ENCODE results near the gene KIAA1549. TPM values are rescaled to one million over a fixed set of nuclear protein-coding genes. Genes with fewer than 3 reads are reported as not detected.

Gene KIAA1549
- total RNA-seq, 2 experiments from 2014 or later, result 0.46 to 0.53 TPM

DNA sequence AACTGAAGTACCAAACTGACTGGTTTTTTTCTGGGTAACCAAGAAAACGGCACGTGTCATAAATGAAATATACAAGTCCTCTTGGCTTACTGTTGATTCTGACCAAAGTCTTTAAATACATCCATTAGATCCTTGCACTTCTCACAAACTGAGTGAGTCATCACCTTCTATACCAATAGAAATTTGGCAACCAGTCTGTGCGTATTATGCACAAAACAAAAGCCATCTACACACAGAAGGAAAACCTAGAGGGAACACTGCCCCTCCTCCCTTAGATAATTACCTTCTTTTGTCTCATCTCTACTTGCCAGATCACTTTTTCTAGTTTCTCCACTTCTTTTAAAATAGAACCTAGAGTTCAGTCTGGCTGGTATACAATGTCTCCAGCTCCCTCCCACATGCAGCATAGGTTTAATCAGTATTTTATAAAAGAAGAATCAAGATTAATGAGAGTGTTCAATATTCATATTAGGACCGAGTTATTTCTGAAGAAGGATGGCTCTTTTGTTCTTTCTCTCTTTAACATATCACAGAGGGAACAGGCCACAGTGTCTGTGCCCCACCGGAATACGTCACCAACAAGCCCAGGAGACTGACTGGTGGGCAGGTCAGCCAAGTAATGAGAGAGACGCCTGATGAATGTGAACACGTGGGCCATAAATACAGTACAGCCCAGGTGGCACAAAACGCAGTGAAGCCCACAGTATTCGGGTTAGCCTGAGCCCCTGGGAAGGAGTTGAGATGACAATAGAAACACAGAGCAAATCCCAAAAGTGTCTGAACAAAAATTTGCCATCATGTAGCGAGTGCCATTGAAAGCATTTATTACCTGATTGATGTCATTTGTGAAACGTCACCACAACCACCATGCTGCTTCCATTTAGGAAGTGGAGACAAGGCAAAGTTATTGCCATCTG, 91.3 kb downstream of the KIAA1549 start:
- ChIA-PET CTCF (interaction anchor here (0.9 kb wide), 1 partner anchor 18 kb away, joined by 3 read pairs; no protein-coding TSS in a partner anchor), POLR2A (no interaction called here)
- no peaks in the 10 kb centered on the region for H3K9me3 Mint-ChIP-seq (ENCODE audit: low read depth)
- H3K36me3 Mint-ChIP-seq (ENCODE audit: low read depth), result no peaks in the 10 kb centered on the region
- DNase-seq (no peak), ATAC-seq (no peak)
- no peak overlapping the region for H3K4me3 Mint-ChIP-seq
- H3K4me1 Mint-ChIP-seq, result peaks cover 5% of the 10 kb centered on the region
- intact Hi-C loops (cut with DNase I, micrococcal nuclease), result loop anchor here in 1 of 2 experiments (5.0 to 10.0 kb wide), 3 partner anchors 92 to 185 kb away; partner anchors contain the start of gene KIAA1549
- peaks cover 2% of the 10 kb centered on the region for H3K27me3 Mint-ChIP-seq
- H3K27ac Mint-ChIP-seq, result peak overlapping the region; percentile 29

DNA sequence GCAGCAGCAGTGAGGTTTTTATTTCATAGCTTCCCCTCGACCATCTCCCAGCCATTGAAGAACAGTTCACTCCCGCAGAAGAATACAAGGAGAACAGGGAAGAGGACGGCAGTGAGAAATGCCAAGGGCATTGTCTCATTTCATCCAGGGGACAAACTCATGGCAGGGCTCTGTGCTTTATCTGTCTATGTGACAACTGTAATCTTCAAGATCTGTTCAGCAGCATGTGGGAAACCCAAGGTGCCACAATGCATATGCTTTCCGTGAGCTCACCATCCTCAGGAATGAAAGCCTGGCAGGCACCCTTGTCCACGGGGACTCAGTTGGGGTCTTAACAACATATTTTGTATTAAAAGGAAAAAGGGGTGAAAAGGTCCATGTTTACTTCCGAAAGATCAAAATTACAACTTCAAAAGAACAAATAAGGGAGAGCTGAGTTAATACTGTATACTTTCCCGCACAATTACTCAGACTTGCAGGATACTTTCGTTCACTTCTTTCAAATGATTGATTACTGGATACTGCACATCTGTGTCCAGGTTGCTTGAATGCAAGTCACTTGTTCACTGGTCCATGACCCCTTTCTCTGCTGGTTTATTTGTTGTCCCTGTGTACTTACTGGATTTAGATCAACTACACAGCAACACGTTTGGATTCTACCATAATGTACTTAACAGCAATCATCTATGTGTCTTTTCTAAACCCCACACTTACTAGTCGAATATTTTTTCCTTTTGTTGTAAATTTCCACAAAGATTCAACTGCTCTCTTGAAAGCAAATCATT, 93.1 kb downstream of the KIAA1549 start:
- H3K9me3 Mint-ChIP-seq (ENCODE audit: low read depth), result no peaks in the 10 kb centered on the region
- ChIA-PET POLR2A (no interaction called here), CTCF (interaction anchor here (0.6 to 3.5 kb wide), 6 partner anchors 9 to 197 kb away, joined by 3 to 16 read pairs (median 4); no protein-coding TSS in a partner anchor)
- no peaks in the 10 kb centered on the region for H3K36me3 Mint-ChIP-seq (ENCODE audit: low read depth)
- H3K4me1 Mint-ChIP-seq, result peaks cover 5% of the 10 kb centered on the region
- H3K27ac Mint-ChIP-seq, result no peak overlapping the region
- no peaks in the 10 kb centered on the region for H3K27me3 Mint-ChIP-seq
- intact Hi-C loops (cut with DNase I, micrococcal nuclease), result loop anchor here in 1 of 2 experiments (5.0 to 10.0 kb wide), 3 partner anchors 94 to 187 kb away; partner anchors contain the start of gene KIAA1549
- no peak for DNase-seq
- H3K4me3 Mint-ChIP-seq, result no peak overlapping the region
- no peak for ATAC-seq

DNA sequence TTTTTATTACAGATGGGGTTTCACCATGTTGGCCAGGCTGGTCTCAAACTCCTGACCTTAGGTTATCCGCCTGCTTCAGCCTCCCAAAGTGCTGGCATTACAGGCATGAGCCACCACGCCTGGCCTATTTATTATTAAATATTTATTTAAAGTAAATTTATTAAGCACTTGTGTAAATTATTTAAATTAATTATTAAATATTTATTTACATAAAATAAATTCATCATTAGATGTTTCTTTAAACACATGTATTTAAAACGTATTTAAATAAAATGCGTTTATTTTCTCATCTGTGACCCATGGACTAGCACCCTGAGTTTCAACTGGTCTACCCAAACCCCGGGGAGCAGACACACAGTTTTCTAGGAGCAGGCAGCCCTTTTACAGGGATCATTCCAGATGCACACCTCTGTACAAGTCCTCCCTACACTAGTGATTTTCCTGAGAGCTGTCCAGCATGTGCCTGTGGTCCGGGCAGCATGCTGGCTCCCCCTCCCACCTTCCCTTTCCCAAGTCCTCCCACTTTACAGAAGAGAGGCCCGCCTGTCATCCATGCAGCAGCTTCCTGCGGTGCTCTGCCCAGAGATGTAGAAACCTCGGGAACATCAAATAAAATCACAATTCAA, 94.0 kb downstream of the KIAA1549 start:
- DNase-seq (no peak), ATAC-seq (no peak)
- Mint-ChIP-seq H3K36me3 (ENCODE audit: low read depth) (no peaks in the 10 kb centered on the region), H3K27me3 (no peaks in the 10 kb centered on the region), H3K9me3 (ENCODE audit: low read depth) (no peaks in the 10 kb centered on the region), H3K4me3 (no peak overlapping the region), H3K4me1 (peaks cover 11% of the 10 kb centered on the region), H3K27ac (peak overlapping the region; percentile 29)
- intact Hi-C loops (cut with DNase I, micrococcal nuclease), result loop anchor here in 1 of 2 experiments (5.0 to 10.0 kb wide), 3 partner anchors 95 to 188 kb away; partner anchors contain the start of gene KIAA1549
- ChIA-PET CTCF (interaction anchor here (0.6 to 3.5 kb wide), 35 partner anchors 9 to 246 kb away, joined by 3 to 32 read pairs (median 4); partner anchors contain the start of gene KIAA1549), POLR2A (interaction anchor here (0.6 to 1.1 kb wide), 2 partner anchors 16 to 31 kb away, joined by 3 to 5 read pairs; no protein-coding TSS in a partner anchor)

DNA sequence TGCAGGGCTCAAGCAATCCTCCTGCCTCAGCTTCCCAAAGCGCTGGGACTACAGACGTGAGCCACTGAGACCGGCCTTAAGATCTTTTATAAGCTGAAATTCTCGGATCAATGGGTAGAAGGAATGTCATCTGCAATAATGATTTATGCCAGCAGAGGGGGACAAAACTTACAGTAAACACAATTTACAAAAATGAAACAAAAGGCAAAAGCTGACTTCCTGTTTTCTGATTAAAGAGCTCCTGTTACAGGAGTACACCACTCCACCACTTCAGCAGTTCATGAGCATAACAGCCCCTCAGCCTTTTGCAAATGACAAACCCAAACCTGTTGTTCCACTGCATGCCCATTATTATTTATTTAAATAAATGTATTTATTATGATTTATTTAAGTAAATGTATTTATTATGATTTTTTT, 94.7 kb downstream of the KIAA1549 start:
- ChIA-PET CTCF (interaction anchor here (0.5 to 3.5 kb wide), 37 partner anchors 9 to 412 kb away, joined by 3 to 32 read pairs (median 4); partner anchors contain the start of gene KIAA1549), POLR2A (interaction anchor here (0.6 to 1.1 kb wide), 3 partner anchors 17 to 94 kb away, joined by 3 to 5 read pairs (median 3); no protein-coding TSS in a partner anchor)
- intact Hi-C loops (cut with DNase I, micrococcal nuclease), result loop anchor here (1.0 to 10.0 kb wide), 5 partner anchors 95 to 189 kb away; partner anchors contain the start of gene KIAA1549 (in 2 of the 2)
- DNase-seq, result peak; percentile 43
- H3K4me3 Mint-ChIP-seq, result no peak overlapping the region
- no peaks in the 10 kb centered on the region for H3K27me3 Mint-ChIP-seq
- peak overlapping the region; percentile 64 for H3K27ac Mint-ChIP-seq
- H3K9me3 Mint-ChIP-seq (ENCODE audit: low read depth), result no peaks in the 10 kb centered on the region
- H3K36me3 Mint-ChIP-seq (ENCODE audit: low read depth), result no peaks in the 10 kb centered on the region
- peaks cover 18% of the 10 kb centered on the region for H3K4me1 Mint-ChIP-seq
- peak; percentile 70 for ATAC-seq

DNA sequence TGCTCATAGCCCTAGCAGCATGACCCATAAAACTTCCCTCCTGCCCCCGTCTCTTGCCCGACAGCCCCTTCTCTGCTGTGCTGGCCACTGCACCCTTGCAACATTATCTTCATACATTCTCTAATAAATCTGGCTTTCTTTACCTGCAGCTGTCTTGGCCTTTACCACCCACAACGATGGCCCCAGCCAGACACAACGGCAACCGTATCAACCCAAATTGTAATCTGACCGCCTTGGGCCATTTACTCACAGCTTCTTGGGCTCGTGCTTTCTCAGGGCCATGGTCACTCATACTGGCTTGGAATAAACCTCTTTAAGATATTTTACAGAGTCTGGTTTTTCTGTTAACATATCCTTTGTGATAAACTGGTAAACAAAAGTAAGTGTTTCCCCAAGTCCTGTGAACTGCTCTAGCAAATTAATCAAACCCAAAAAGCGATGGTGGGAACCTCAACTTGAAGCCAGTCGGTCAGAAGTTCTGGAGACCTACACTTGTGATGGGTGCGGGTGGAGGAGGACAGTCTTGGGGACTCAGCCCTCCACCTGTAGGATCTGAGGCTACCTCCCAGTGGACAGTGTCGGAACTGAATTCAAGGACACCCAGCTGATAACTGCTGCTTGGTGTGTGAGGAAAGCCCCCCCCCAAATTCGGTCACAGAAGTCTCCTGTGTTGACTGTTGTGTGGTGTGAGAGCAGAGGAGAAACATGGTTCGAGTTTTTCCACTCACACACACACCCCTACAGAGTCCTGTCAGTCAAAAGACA, 95.6 kb downstream of the KIAA1549 start:
- CTCF ChIA-PET, result interaction anchor here (0.7 to 3.5 kb wide), 24 partner anchors 9 to 242 kb away, joined by 3 to 32 read pairs (median 4); partner anchors contain the start of gene KIAA1549
- intact Hi-C loops (cut with DNase I, micrococcal nuclease), result loop anchor here (1.0 to 10.0 kb wide), 5 partner anchors 96 to 190 kb away; partner anchors contain the start of gene KIAA1549 (in 2 of the 2)
- Mint-ChIP-seq H3K27me3 (no peaks in the 10 kb centered on the region), H3K9me3 (ENCODE audit: low read depth) (no peaks in the 10 kb centered on the region), H3K36me3 (ENCODE audit: low read depth) (no peaks in the 10 kb centered on the region), H3K4me1 (peaks cover 20% of the 10 kb centered on the region), H3K27ac (no peak overlapping the region), H3K4me3 (no peak overlapping the region)
- DNase-seq (peak; percentile 18), ATAC-seq (peak; percentile 18)
- POLR2A ChIA-PET, result interaction anchor here (0.9 to 1.1 kb wide), 2 partner anchors 18 to 95 kb away, joined by 3 to 5 read pairs; no protein-coding TSS in a partner anchor

DNA sequence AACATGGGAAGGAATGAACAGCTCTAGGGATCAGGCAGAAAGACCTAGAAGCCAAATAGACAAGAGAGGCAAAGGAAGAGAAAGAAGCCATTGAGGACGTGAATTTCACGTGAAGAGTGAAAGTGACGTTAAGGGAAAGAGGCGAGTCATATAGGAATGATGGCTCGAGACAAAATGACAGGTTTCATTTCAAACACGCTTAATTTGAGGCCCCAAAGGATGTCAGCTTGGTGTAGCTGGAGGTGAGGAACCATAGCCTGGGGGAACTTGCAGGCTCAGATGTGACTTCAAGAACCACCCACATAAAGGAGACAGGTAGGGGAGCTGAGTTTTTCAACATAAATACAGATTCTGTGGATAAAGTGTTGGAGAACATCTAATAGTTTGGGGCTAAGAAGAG, 98.9 kb downstream of the KIAA1549 start:
- H3K36me3 Mint-ChIP-seq (ENCODE audit: low read depth), result no peaks in the 10 kb centered on the region
- intact Hi-C loops (cut with DNase I, micrococcal nuclease), result loop anchor here in 1 of 2 experiments (1.0 to 10.0 kb wide), 3 partner anchors 28 to 193 kb away; no protein-coding TSS in a partner anchor
- H3K4me1 Mint-ChIP-seq, result peaks cover 23% of the 10 kb centered on the region
- ChIA-PET POLR2A (interaction anchor here (0.6 kb wide), 2 partner anchors 58 to 113 kb away, joined by 3 to 4 read pairs; no protein-coding TSS in a partner anchor), CTCF (interaction anchor here (1.1 to 1.6 kb wide), 2 partner anchors 45 to 171 kb away, joined by 3 to 4 read pairs; no protein-coding TSS in a partner anchor)
- ATAC-seq (peak; percentile 83), DNase-seq (peak; percentile 33)
- H3K27ac Mint-ChIP-seq, result peak overlapping the region; percentile 82
- H3K9me3 Mint-ChIP-seq (ENCODE audit: low read depth), result no peaks in the 10 kb centered on the region
- H3K27me3 Mint-ChIP-seq, result no peaks in the 10 kb centered on the region
- H3K4me3 Mint-ChIP-seq, result peak overlapping the region; percentile 2

DNA sequence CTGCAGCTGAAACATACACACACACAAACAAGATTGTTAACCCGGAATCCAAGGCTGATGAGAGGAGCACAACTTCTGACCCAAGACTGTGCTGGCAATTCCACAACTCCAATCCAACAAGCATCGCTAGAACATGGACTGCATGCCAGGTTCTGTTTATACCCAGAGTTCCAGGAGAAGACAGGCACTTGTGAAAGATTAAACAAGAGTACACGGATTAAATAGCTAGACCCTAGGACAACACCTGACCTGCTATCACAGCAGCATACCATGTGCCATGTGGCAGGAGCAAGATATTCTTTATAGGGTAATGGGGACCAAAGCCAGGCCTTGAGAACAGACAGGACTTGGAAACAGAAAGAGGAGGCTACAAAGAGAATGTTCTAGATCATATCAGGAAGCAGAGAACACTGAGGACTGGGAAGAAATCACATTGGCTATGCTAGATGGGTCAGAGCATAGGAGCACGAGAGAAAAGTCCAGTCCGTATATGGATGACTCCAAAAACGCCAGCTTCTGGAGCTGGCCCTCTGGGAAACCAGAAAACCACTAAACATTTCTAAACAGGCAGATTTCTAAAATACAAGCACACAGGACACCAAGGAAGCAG, 99.5 kb downstream of the KIAA1549 start:
- Mint-ChIP-seq H3K9me3 (ENCODE audit: low read depth) (no peaks in the 10 kb centered on the region), H3K4me1 (peaks cover 24% of the 10 kb centered on the region), H3K4me3 (no peak overlapping the region), H3K27ac (peak overlapping the region; percentile 82), H3K36me3 (ENCODE audit: low read depth) (no peaks in the 10 kb centered on the region), H3K27me3 (no peaks in the 10 kb centered on the region)
- DNase-seq (no peak), ATAC-seq (no peak)
- CTCF ChIA-PET, result interaction anchor here (1.6 kb wide), 1 partner anchor 44 kb away, joined by 3 read pairs; no protein-coding TSS in a partner anchor
- POLR2A ChIA-PET, result interaction anchor here (0.6 kb wide), 2 partner anchors 57 to 112 kb away, joined by 3 to 4 read pairs; no protein-coding TSS in a partner anchor
- intact Hi-C loops (cut with DNase I, micrococcal nuclease), result loop anchor here in 1 of 2 experiments (1.0 to 10.0 kb wide), 3 partner anchors 29 to 193 kb away; no protein-coding TSS in a partner anchor

DNA sequence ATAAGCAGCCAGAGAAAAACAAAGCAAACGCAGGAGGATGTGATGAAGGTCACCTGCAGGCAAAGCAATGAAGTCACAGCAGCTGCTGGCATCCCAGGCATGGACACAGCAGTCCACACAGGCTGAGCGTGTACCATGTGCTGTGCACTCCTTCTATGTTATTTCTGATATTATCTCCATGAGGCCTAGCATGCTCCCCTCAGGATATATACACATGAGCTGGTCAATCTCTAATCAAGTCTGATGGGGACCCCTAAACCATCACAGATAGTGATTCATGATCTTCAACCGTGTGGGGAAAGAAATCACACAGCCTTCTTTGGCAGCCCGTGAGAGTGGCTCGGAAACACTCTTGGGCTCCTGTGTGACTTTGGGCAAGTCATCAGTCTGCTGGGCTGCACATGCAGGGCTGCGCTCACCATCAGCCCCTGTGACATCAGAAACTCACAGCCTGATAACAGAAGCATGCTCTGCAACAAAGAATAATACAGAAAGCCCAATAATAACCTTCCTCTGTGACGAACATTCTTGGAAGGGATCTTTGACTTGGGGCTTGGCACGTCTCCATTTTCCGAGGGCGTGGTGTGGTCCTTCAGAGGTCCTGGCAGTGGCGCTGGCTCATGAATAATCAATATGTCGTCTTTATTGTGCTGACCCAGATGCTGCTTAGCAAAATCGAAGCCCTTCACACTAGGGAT, 100.2 kb downstream of the KIAA1549 start:
- H3K9me3 Mint-ChIP-seq (ENCODE audit: low read depth), result no peaks in the 10 kb centered on the region
- DNase-seq (no peak), ATAC-seq (no peak)
- peaks cover 26% of the 10 kb centered on the region for H3K4me1 Mint-ChIP-seq
- CTCF ChIA-PET, result interaction anchor here (1.1 kb wide), 1 partner anchor 24 kb away, joined by 4 read pairs; no protein-coding TSS in a partner anchor
- no peaks in the 10 kb centered on the region for H3K36me3 Mint-ChIP-seq (ENCODE audit: low read depth)
- no peaks in the 10 kb centered on the region for H3K27me3 Mint-ChIP-seq
- intact Hi-C loops (cut with DNase I, micrococcal nuclease), result loop anchor here in 1 of 2 experiments (10.0 kb wide), 2 partner anchors 164 to 194 kb away; no protein-coding TSS in a partner anchor
- H3K27ac Mint-ChIP-seq, result peak overlapping the region; percentile 82
- no peak overlapping the region for H3K4me3 Mint-ChIP-seq
- POLR2A ChIA-PET, result no interaction called here

DNA sequence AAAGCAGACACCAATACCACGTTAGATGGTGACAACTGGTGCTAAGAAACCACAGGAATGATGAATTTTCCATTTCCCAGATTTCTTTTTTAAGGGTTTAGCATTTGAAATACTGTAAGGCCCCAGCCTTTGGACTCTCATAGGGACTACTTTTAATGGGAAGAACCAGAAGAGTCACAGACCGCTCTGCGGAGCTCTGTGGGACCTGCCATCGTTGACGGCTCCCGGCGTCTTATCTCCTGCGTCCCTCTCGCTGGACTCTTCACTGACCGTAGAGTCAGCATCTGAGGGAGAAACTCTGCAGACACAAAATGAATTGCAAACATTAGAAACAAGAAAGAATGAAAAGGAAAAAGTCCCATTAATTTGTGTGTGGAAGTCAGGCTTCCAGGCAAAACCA, 101.8 kb downstream of the KIAA1549 start:
- ChIA-PET CTCF (no interaction called here), POLR2A (no interaction called here)
- DNase-seq (no peak), ATAC-seq (no peak)
- intact Hi-C loops (cut with DNase I, micrococcal nuclease), result loop anchor here in 1 of 2 experiments (5.0 kb wide), 1 partner anchor 417 kb away; the partner anchor contains the start of gene TRIM24
- H3K9me3 Mint-ChIP-seq (ENCODE audit: low read depth), result no peaks in the 10 kb centered on the region
- H3K27ac Mint-ChIP-seq, result no peak overlapping the region
- peaks cover 35% of the 10 kb centered on the region for H3K4me1 Mint-ChIP-seq
- H3K4me3 Mint-ChIP-seq, result no peak overlapping the region
- H3K27me3 Mint-ChIP-seq, result no peaks in the 10 kb centered on the region
- H3K36me3 Mint-ChIP-seq (ENCODE audit: low read depth), result no peaks in the 10 kb centered on the region

Measured in activated CD4-positive, alpha-beta T cell treated with anti-CD3 and anti-CD28 coated beads for 36 hours (primary cell).